Renal cortical epithelial cell (primary cell): Measurements from ENCODE around the gene VMO1. TPM values are rescaled to one million over a fixed set of nuclear protein-coding genes. Genes with fewer than 3 reads are reported as not detected.
"Not testable (repeated sequence)": the region's sequence is repeated elsewhere in the genome, so short reads cannot be mapped to it uniquely, and the experiment has no call there.

ENCODE experiments used
- DNase-seq: peaks from one replicate; pipeline ENCODE4 v3.0.0-alpha.2; 2011; ENCODE audit warnings: low read depth
- total RNA-seq: library from RNA; depleted of rRNA; stranded (reverse); fragments of >200 nt; gene quantifications from 2 replicates; pipeline ENCODE4 v1.2.3, GENCODE V29; 2014

The VMO1 gene, protein sequence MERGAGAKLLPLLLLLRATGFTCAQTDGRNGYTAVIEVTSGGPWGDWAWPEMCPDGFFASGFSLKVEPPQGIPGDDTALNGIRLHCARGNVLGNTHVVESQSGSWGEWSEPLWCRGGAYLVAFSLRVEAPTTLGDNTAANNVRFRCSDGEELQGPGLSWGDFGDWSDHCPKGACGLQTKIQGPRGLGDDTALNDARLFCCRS
- not detected in 2 replicates for total RNA-seq

- no peak for DNase-seq
Measured at GRCh38 chr17:4786106-4786511, at the start of gene VMO1. Gene VMO1, minus strand, starts transcription at chr17:4786364. Its CDS starts 12 bp downstream, at chr17:4786352.

GRCh38 chr17:4834681-4835020 lies 48.5 kb upstream of the VMO1 start:
- no peak for DNase-seq

- peak; percentile 39 for DNase-seq
Measured at GRCh38 chr17:4833941-4834680, 47.9 kb upstream of the VMO1 start.

DNA sequence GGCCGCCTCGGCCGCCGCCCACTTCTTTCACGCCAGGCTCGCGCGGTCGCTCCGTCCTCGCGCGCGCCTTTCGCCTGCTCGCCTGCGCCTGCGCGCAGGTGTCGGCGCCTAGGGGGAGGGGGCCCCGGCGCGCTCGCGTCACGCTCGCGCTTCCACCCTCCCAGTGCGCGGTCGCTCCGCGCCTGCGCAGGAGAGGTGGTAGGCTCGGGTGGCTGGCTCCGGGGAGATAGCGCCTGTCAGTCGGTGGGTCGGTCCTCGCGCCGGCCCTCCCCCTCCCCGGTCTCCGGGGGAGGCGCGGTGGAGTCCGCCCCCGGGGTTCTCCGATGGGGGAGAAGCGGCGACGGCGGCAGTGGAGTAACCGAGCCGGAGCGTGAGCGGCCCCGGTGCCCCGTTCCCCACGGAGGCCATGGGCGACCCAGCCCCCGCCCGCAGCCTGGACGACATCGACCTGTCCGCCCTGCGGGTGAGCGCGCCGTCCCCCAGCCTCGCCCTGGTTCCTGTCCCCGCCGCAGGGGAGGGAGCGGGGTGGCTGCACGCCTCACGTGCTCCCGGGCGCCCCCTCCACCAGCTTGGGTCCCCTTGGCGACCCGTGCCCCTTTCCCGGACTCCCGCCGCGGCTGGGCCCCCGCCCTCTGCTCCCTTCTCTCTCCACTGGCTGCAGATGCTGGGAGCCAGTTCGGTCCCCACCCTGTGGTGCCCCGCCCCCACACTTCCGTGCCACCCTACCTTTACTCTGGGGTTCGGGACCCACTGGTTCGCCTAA lies 47.2 kb upstream of the VMO1 start, which contains the start of gene MINK1:
TSS of gene MINK1 (plus strand) at position 163 of the 763 bp plus-strand sequence. CDS start at position 407, 244 bp downstream.
- DNase-seq, result peak; percentile 73

DNA sequence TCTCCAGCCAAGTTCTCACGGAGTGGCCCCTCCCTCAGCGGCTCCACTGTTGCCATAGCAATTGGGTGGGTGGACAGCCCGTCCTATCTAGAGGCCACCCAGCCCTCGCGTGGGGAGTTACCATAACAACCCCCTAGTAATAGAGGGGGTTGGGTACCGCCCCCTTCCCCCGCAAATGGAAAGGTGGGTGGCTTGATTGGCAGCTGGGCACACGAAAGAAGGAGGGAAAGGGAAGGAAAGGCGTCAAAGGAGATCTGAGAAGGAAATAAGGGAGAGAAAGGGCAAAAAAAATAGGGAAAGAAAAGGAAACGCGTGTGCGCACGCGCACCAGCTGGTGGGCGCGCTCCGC lies 46.6 kb upstream of the VMO1 start:
- not testable (repeated sequence) for DNase-seq

DNA sequence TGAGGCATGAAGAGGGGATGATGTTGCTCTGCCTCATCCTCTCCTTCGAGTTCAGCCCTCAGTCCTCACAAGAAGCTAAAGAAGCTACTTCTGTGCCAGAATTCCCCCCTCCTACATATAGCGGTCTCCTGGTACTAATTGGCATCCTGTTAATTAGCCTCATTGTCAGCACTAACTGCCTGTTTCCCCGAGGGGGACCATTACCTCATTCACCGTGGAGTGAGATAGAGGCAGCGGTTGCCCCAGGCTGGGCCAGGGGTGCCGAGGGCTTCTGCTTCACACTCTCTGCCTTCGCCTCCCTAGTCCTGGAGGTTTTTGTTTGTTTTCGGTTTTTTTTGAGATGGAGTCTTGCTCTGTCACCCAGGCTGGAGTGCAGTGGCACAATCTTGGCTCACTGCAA lies 41.2 kb upstream of the VMO1 start:
- no peak for DNase-seq

DNA sequence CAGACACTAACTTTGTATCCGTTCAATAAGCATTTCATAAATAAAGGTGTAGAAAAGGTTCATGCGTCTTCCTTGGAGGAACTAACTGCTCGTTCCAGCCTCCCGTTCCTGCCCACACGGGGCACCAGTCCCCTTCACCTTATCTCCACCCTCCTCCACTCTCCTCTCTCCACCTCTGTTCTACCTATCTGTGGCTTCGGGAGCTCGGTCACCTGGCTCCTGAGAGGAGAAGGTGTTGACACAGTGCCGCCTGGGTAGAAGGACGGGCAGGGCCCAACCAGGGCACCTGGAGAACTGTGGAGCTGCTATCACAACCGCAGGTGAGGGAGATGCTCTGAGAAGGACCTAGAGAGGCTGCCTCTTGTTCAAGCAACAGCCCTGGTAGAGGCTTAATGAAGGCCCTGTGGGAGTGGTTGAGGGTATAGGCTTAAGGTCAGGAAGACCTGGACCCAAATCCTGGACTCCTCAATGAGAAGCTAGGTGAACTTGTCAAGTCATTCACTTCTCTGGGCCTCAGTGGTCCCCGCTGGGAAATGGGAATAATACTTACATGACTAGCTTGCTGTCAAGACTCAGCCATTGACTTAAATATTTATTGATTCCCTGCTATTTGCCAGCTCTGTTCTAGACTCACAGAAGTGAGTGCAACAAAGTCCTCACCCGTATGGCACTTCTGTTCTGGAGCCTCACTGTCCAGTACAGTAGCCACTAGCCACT lies 37.4 kb upstream of the VMO1 start:
- no peak for DNase-seq

GRCh38 chr17:4822835-4823234 lies 36.7 kb upstream of the VMO1 start:
- DNase-seq, result no peak

- DNase-seq, result no peak
Measured at GRCh38 chr17:4818276-4818675, 32.1 kb upstream of the VMO1 start.

- DNase-seq, result no peak
Measured at GRCh38 chr17:4816826-4817225, 30.7 kb upstream of the VMO1 start.

GRCh38 chr17:4815043-4815675 lies 29.0 kb upstream of the VMO1 start:
- DNase-seq, result no peak

- DNase-seq, result no peak
Measured at GRCh38 chr17:4812690-4813089, 26.5 kb upstream of the VMO1 start.

DNA sequence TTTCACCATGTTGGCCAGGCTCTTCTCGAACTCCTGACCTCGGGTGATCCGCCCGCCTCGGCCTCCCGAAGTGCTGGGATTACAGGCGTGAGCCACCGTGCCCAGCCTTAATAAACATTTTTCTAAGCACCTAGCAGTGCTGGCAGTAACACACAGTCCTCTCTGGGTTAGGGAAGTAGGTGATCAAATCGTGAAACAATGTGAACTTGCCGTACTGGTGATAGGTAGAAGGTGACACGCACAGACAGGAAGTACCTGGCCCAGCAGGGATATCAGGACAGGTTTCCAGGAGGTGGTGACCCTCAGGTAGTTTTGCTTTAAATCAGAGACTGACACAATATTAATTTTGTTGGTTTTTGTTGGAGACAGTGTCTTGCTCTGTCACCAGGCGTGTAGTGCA lies 25.3 kb upstream of the VMO1 start:
- DNase-seq, result no peak

GRCh38 chr17:4810696-4811290 lies 24.6 kb upstream of the VMO1 start:
- no peak for DNase-seq

GRCh38 chr17:4808378-4808767 lies 22.2 kb upstream of the VMO1 start:
- no peak for DNase-seq

GRCh38 chr17:4807605-4808377 lies 21.6 kb upstream of the VMO1 start:
- DNase-seq, result no peak

- DNase-seq, result peak; percentile 44
Measured at GRCh38 chr17:4806777-4807604, 20.8 kb upstream of the VMO1 start, which contains the start of gene PLD2. Gene PLD2, plus strand, starts transcription at chr17:4807152. Its CDS starts 621 bp downstream, at chr17:4807773.

DNA sequence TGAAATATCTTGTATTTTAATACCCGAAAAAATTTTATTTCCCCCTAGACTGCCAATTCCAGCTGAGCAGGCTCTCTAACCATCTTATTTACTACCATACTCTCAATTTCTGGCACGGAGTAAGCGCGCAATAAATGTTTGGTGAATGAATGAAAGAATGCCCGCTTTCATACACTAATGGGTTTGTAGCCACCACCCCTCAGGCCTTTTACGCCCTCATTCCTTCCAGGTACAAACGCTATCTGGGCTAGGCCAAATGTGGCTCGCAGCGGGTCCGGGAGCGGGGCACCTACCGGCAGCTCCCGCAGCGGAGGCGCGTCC lies 20.3 kb upstream of the VMO1 start:
- DNase-seq, result peak; percentile 20

DNA sequence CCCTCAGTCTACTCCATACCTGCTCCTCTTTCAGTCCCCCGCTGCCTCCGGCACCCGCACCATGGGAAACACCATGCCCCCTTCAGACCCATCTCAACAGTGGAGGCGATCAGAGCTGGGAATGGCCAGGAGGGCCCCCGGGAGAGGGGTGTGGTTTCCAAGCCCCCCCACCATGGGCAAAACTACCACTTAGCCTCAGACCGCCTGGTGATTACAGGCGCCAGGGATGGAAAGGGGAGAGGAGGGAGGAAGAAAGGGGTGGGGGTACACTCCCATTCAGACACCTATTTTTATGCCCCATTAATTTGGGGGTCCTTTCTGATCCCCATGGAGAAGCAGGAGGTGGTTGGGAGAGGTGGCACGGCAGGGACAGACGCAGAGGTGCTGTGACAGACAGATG lies 16.1 kb upstream of the VMO1 start, which contains the start of gene C17orf114:
TSS of gene C17orf114 (minus strand) at position 101 of the 400 bp plus-strand sequence.
- DNase-seq, result no peak
